Stomach (tissue), 4 donors: ENCODE data around the gene KDELR1.

Experiments used
- POLR2A ChIP-seq, 4 donors: fragments of 450-650 bp; IDR thresholded peaks; one replicate each; pipeline ENCODE4 v1.6.1; 2016; ENCODE audit warnings: antibody characterized with exemption in 4 of 4, control low read depth in 2 of 4, mild to moderate bottlenecking in 1 of 4, moderate library complexity in 1 of 4
- POLR2AphosphoS5 ChIP-seq, 3 donors: sonication (generic); formaldehyde crosslinking; IDR thresholded peaks; one replicate each; pipeline ENCODE4 v1.6.1; 2016; ENCODE audit warnings: antibody characterized with exemption in 3 of 3
- TF ChIP-seq, protein P1 (sequence below), 7 experiments: fragments of 450-650 bp in 4 of 7; fragments of 200-600 bp in 3 of 7; sonication (generic) in 3 of 7; IDR thresholded peaks; one replicate each; pipeline ENCODE4 v1.5.1; 2016 to 2019; ENCODE audit warnings: antibody characterized with exemption in 7 of 7, control low read depth in 2 of 7, mild to moderate bottlenecking in 1 of 7

GRCh38 chr19:48359123-48359522, 32.2 kb downstream of the KDELR1 start:
- TF ChIP-seq POLR2A (IDR thresholded peaks at IDR 0.05) (no peak), POLR2AphosphoS5 (IDR thresholded peaks at IDR 0.05) (no peak)
- TF ChIP-seq, protein P1, sequence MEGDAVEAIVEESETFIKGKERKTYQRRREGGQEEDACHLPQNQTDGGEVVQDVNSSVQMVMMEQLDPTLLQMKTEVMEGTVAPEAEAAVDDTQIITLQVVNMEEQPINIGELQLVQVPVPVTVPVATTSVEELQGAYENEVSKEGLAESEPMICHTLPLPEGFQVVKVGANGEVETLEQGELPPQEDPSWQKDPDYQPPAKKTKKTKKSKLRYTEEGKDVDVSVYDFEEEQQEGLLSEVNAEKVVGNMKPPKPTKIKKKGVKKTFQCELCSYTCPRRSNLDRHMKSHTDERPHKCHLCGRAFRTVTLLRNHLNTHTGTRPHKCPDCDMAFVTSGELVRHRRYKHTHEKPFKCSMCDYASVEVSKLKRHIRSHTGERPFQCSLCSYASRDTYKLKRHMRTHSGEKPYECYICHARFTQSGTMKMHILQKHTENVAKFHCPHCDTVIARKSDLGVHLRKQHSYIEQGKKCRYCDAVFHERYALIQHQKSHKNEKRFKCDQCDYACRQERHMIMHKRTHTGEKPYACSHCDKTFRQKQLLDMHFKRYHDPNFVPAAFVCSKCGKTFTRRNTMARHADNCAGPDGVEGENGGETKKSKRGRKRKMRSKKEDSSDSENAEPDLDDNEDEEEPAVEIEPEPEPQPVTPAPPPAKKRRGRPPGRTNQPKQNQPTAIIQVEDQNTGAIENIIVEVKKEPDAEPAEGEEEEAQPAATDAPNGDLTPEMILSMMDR (IDR thresholded peaks at IDR 0.05): no peak
